Astrocyte of the hippocampus (primary cell): ENCODE results near the gene DCP1B.

Experiments
- DNase-seq: peaks from one replicate; pipeline ENCODE4 v3.0.0; 2011; ENCODE audit warnings: low read depth, low spot score

The DCP1B gene

DNA sequence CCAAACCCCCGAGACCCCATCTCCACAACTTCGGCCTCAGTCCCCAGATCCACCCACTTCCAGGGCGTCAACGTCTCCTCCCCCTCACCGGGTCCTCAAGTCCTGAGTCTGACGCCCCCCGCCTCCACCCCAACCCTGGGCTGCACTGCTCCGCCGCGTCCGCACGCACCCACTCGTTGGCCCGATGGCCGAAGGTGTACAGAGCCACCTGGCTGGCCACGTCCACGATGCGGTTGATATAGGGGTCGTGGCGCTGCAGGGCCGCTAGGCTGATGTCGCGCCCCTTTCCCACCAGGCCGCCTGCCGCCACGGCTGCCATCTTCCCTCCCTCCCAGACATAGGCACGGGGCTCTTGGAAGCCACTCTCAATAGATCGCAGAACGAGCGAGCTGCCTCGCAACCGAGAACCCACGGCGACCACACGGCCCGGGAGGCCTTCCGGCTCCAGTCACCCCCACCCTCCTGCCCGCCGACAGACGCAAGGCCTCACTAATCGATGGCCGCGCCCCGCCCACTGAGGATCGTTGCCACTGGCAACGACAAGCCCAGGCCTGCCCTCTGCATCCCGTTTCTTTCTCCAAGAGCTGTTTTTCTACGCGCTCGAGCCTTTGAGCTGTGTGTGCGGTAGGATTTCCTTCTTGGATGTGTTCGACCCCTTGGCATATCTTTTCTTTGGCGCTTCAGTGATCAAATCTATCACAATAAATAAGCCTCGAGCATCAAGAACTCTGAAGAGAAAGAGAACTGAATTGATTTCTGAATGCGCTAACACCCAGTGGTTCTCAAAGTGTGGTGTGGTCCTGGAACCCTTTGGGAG lies at the start of gene DCP1B:
Gene DCP1B, minus strand, starts transcription at position 345 of the 817 bp plus-strand sequence. Its CDS starts 26 bp downstream, at position 319.
- peak; percentile 99 for DNase-seq

DNA sequence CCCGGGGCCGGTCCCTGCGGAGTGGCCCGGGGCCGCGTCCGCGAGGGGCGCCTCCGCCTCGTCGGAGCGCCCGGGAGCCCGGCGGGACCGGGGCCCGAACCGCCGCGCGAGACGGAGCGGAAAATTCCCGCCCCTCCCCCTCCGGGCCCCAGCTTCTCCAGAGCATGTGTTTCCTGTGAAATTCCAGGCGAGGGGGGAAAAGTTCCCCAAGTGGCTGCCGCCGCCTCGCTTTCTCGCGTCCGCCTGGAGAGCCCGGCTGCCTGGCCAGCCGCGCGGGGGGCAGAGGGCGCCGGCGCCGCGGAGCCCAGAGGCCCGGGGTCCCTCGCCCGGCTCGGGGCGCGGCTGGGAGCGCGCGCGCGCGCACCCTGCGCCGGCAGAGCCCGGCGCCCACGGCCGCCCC lies 49.4 kb upstream of the DCP1B start:
- peak; percentile 29 for DNase-seq

DNA sequence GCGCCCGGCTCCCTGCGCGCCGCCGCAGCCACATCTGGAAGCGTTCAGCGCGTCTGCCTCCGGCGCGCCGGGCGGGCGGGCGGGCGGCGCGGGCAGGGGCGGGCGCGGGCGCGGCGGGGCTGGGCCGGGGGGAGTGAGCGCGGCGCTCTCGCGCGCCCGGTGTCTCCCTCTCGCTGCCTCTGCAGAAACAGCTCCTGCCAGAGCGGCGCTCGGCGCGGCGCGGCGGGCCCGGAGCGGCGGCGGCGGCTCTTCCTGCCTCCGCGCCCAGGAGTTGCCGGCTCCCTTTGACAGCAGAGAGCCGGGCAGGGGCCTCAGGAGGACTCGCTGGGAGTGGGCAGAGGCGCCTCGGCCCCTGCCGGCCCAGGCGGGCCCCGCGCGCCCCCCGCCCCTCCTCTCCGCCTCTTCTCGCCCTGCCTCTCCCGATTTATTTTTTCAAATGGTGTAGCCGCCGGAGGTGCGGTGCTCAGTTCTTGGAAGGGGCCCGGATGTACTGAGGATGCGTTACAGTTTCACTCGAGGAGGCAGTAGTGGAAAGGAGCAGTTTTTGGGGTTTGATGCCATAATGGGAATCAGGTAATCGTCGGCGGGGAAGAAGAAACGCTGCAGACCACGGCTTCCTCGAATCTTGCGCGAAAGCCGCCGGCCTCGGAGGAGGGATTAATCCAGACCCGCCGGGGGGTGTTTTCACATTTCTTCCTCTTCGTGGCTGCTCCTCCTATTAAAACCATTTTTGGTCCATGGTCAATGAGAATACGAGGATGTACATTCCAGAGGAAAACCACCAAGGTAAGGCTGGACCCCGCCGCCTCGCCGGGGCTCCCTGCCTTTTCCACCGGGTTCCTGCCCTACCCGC lies 48.8 kb upstream of the DCP1B start, which contains the start of gene CACNA1C:
Gene CACNA1C, plus strand, starts transcription at position 162 of the 853 bp plus-strand sequence. Its CDS starts 576 bp downstream, at position 738.
- peak; percentile 81 for DNase-seq

DNA sequence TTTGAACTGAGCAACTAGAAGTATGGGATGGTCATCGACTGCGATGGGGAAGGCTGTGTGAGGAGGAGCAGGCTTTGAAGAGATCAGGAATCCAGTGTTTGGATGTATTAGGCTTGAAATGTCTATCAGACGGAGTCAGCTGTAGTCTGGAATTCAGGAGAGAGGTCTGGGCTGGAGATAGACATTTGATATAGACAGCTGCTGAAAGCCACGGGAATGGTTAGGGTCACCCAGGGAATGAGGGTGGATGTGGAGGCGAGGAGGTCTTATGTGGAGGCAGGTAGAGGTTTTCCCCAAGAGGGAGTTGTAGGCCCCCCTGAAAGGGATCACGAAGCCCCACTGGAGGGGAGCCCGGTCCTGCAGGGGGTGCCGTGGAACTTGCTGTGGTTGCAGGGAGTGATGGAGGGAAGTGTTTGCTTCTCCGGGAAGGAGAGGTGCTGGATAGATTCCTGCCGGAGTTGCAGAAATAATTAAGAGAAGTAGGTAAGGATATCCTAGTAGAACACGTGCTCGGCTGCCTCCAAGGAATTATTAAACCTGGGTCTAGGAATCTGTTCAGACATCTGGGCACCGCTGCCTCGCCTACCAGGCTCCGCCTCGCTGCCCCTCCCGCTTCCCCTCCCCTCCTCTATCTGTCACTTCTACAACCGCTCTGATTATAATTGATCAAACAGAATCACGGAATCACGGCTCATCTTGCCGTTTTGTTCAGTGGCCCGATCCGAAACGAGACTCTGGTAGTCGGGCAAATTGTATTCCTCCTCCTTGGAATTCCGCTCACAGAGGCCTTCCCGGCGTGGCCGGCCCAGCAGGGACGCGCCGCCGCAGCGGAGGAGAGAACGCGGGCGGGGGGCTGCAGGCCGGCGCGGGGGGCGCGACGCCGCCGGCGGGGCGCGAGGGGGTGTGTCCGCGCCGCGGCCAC lies 47.7 kb upstream of the DCP1B start:
- peak; percentile 36 for DNase-seq

DNA sequence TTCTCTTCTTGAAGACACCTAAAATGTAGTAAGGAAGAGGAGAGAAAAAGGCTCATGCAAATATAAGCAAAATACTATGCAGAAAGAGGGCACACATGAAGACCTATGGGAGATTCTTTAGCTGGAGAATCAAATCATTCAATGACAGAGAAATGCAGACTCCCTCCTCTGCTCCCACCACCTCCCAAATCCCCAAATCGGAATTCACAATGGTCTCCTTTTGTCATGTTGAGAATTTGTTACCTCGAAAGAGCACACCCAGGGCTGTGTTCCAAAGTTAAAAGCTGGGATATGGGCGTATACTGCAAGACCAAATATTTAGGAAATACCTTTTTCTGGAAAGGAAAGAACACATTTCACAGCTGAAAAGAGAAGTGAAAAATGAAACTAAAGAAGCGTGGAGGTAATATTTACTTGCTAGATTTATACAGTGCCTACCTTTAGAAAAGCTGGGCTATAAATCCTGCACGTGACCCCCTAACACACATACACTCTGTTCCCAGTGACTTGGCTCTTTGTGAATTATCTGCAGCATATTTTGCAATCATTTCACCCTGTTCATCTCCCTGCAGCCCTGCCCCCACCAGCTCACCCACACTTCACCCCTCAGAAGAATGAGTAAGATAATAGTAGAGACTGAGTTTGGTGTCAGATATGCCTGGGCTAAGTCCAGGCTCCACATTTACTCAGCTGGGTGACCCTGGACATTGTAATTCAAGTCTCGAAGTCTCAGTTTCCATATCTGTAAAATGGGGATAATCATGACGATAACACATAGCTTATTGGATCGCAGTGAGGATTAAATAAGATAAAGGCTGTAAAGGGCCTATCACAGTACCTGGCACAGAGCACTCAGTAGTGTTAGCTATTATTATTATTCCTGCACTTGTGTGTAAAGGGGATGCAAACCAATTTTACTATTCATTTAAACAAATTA lies 45.6 kb upstream of the DCP1B start:
- DNase-seq, result no peak

DNA sequence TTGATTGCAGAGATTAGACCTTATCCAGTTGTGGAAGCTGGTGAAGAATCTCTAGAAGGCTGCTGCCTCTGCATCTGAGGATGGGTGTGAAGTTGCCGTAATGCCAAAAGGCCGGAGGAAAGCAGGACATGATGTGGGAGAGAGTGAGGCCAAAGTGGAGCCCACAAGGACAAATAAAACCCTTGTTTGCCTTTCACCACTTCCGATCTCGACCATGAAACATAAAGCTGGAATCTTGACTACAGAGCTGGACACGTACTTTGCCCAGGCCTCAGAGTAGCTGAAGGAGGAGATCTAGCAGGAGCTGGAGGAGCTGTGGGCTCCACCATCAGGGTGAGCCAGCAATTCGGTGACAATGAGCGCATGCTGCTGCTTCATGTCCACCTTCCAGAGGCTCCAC lies 43.5 kb upstream of the DCP1B start:
- DNase-seq, result no peak

DNA sequence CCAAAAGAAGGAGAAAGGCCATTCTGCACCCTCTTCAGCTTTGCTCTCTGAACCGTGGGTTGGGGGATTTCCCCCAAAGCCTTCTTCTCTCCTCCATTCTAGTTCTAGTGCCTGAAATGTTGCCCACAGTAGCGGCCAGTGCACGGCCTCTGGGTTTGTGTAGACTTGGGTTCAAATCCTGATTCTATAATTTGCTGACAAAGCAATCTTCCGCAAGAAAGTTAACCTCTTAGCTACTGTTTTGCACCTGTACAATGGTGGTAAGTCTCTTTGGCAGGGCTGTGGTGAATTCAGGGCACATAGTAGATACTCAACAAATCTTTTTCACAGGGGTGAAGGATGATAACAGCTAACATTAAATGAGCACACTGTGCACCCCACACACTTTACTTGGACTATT lies 42.7 kb upstream of the DCP1B start:
- DNase-seq, result no peak

DNA sequence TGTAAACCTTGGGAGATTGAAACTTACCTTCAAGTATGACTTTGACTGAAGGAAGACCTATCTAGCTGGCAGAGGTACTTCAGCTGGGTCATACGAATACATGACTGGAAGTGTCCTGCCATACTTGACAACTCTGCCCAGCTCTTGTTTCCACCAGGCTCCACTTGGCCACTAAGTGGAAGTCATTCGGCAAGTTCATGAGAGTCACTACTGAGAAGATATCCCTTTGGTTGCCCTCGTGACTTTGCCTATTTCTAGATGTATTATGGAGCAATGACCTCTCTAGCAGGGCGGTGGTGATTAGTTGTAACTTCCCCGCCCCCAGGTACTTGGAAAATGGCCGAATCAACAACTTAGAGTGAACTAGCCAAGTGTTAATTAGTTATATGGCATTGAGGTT lies 39.9 kb upstream of the DCP1B start:
- DNase-seq, result no peak

DNA sequence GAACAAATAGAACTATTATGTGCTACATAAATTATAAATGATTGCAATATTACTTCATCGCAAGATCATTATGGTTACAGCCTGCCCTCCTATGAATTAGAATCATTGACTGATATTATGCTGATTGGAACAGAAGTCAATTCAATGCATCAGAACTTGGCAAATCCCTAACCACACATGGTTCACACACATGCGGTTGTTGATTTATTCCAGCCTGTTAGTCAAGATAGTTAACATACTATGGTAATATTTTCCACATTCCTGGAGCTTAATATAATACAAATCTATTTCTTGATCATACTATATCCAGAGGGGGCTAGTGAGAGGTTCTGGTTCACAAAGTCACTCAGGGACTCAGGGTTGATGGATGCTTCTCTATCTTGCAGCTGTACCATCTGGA lies 38.8 kb upstream of the DCP1B start:
- DNase-seq, result no peak

DNA sequence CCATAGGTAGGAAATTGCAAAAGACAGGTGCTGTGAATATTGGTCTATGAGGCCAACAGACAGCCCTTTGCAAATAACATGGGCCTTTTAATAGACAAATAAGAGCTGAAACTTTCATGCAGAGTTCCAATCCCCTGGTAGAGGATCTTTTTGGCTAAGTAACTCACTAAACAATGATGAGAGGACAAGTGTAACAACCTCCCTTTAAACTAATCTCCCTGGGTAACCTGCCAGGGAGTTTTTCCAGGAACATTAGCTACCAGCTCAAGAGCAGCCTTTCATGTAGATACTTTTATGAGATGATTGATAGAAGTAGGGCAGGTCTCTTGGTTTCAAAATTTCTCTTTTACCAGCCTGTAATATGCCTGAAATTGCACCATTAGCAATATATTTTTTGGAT lies 34.8 kb upstream of the DCP1B start:
- no peak for DNase-seq

DNA sequence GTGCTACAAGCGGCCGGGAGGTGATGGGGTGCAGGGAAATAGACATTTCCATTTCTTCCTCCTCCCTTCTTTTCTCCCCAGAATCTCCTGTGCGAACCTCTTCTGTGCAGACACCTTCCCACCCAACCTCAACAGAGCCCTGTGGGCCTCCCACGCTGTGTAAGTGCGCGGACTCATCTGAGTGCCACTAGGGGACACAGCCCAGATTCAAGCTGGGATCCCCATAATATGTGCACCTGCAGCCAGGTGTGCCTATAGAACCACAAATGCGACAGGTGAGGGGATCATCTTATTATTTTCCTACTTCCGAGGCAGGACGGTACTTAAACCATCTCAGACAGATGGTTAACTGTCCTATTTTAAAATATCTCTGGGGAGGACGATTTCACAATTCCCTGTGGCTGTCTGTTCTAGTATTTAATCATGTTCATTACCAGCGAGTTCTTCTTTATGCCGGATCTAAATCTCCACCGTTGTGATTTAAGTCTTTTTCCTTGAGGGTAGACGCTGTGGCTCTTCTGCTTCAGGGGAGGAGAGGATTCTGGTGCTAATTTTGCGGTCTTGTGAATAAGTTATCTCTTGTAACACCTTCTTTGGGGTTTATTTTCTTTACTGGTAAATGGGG lies 31.3 kb upstream of the DCP1B start:
- DNase-seq, result no peak

DNA sequence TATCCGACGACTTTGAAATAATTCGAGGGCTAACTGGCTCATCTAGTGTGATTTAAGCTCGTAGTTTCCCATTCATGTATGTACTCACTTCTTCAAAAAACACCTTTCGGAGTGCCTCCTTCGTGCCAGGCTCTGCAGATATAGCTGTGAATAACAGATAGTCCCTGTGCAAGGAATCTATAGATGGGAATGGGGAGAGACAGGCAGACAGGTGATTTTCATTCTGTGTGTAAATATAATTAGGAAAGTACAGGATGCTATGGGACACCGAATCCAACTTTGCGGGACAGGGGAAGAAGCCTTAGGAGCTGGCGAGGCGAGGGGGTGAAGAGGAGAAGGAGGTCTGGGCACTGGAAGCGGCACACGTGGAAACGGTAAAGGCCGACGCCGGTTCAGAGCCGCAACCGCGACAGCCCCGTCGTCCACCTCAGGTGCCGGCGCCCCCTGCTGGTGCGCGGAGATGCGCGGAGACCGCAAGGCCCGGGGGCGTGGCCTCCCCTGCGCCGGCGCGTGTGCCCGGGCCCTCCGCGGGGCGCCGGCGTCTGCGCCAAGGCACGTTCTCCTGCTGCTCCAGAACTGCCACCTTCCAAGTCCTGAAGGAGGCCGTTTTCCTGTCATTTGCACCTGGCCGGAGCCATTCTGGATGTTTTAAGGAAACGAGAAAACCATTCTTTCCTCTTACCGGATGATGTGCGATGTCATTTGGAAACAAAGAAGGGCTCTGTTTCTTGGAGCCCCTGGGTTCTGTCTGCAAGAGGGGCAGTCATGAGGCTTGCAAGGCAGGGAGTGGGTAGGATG lies 30.6 kb upstream of the DCP1B start:
- DNase-seq, result peak; percentile 91

DNA sequence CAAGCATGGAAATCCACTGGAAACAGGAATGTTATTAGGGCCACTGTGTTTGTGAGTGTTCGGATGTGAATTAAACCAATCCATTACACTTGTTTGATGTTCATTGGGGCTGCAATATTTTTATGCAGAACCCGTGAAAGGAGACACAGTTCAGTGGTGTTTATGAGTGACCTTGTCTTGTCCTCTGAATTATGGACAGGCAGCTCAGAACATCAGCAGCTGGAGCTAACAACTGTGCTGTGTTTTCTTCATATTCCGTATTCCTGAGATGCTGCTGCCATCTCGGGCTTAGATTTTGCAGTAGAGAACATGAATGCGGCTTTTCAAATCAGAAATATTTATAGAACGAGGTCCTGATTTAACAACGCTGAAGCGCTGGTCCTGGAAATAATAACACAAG lies 28.2 kb upstream of the DCP1B start:
- no peak for DNase-seq

DNA sequence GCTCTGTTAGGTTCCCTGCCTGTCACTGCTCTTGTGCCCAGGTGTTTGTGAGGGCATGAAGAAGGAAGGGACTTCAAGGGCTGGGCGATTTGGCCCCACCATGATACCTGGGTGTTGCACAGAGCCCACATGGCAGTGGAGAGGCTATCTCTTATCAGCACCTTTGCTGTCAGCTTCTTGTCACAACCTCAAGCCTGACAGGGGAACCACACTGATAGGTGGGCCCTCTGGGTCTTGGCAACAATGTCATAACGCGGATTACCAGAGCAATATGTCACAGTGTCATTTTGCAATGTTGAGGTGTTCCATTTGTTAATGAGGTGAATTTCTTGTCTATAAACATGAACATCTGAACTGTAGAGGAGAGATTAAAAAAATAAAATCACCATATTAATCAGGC lies 25.6 kb upstream of the DCP1B start:
- DNase-seq, result no peak

DNA sequence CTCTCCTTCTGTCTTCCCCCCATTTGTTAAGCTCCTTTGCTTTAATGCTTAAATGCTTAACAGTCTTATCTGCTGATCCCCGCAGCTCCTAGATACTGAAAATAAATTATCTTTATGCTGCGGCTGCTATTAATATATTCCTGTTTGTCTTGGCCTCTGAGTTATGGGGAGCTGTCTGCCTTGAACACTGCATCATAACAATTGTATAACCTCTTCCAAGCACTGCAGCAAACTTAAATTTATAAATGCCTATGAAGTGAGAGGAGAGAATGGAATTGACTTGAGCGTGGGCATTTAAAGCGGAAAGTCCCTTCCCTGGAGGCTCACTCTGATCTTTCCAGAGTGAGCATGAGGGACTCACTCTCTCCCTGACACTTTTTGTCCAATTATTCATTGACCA lies 23.1 kb upstream of the DCP1B start:
- no peak for DNase-seq

DNA sequence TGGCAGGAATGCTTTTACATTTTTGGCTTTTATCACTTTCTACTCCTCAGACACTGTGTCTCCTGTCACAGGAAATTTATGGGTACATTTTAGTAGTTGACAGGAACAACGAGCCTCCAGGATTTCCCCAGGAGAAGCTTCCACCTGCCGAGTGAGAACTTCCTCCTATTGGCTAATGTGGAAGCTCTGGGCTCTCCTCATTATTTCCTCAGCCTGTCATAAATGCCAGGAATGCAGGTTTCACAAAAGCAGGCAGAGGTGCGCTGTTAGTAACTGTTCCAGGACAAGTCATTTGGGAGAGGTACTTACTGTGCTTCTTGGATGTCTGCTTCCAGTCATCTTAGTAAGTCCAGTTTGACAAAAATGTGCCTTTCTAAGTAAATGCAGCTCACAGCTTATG lies 19.1 kb upstream of the DCP1B start:
- no peak for DNase-seq

DNA sequence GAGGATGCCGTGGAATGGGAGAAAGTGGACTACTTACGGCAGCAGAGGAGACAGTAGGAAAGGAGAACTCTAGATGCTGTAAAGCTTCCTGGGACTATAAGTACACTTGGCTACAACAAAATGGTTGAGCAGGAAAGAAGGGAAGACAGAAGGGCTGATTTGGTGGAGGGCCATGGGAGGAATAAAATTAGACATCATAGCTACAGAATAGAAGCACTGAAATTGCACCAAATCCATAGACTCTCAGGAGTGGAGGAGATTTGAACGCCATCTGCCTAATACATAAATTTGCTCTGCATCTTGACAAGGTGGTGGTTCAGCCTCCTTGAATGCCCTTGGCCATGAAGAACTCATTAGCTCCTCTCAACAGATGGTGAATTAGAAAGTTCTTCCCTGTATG lies 16.3 kb upstream of the DCP1B start:
- no peak for DNase-seq

DNA sequence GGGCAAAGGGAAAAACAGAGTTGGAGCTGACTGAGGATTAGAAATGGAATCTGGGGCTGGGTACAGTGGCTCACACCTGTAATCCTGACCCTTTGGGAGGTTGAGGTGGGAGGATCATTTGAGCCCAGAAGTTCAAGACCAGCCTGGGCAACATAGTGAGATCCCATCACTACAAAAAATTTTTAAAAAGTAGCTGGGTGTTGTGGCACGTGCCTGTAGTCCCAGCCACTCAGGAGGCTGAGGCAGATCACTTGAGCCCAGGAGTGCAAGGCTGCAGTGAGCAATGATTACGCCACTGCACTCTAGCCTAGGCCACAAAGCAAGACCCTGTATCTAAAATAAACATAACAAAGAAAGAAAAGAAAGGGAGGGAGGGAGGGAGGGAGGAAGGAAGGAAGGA lies 14.9 kb upstream of the DCP1B start:
- no peak for DNase-seq

DNA sequence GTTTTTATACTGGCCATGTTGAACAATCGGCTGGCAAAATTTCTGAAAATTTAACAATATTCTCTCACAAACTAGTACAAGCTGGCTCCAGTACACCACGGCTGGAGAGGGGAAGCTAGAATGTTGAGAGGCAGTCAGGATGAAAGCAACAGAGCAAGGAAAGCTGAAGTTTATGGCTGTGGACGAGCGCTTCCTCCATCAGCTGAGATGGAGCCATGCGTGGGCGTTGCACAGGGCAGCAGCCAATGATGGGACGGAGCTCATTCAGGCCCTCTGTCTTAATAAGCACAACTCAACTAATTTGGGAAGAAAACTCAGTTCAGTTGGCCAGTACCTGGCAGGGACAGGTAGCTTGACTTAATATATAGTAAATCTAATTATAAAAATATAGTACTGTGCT lies 14.1 kb upstream of the DCP1B start:
- no peak for DNase-seq
